NCI-H1436 treated with DMSO at 0.1 percent for 48 hours (cell line): ENCODE results near the gene RSPH4A.
"Not testable (repeated sequence)": the region's sequence is repeated elsewhere in the genome, so short reads cannot be mapped to it uniquely, and the experiment has no call there.

Source experiments
- DNase-seq: peaks from one replicate; lab custom pipeline; 2025; lab: John Stamatoyannopoulos, UW

The RSPH4A gene

DNA sequence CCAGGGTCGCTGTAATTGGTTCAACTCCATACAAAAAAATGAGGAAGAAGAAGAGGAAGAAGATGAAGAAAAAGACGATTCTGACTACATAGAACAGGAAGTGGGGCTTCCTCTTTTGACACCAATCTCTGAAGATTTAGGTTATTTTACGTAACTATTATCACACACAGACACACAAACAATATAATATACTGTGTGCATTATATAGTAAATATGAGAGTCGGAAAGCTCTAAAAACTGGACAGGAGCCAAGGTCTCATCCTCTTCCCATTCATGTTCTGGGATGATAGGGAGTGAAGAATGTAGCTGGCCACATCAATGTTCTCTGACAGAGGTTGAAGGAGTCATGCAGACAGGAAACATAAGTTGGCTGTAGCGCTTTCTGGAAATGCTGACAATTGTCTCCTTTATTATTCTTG, 13.3 kb downstream of the RSPH4A start:
- DNase-seq, result no peak

DNA sequence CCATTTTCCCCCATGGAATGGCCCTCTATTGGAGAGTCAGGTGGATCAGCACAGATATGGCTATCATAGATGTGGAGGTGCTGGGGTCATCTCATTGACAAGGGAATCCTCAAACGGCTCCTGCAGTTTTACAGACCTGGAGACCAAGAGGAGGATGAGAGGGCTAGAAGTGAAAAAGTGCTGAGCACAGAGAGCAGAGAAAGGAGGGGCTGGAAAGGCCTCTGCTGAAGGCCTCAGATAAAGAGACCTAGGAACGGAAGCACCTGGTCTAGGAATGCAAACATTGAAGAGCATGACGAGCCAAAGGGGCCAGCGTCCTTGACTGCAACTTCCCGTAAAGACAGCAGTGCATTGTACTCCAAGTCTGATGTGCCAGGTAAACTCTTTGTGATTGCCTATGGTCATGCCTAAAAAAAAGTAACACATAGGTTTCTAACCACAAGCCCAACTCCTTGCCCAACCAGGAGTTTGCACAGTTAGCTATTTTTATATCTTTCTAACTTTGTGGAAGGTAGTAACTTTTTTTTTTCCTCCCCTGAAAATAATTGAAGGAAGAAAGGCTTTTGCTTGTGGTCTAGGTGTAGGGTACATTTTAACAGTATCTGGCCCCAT, 15.2 kb downstream of the RSPH4A start:
- DNase-seq, result no peak

DNA sequence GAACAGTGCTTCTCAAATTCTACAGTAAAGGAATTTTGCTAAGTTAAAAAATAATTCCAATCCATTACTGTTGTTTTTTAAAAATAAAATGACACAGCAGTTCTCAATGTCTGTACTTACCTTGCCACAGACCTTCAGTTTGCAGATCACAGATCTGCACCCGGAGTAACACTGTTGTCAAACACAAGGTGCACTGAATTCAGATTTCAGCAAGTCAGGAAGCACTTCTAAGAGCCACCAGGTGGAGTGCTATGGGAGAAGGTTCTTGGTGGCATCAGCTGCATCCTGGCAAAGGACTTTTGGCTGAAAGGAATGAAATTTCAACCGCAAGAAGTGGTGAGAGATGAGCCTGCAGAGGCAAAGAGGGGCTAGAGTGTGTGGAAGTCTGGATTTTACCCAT, 17.4 kb downstream of the RSPH4A start:
- DNase-seq, result no peak

DNA sequence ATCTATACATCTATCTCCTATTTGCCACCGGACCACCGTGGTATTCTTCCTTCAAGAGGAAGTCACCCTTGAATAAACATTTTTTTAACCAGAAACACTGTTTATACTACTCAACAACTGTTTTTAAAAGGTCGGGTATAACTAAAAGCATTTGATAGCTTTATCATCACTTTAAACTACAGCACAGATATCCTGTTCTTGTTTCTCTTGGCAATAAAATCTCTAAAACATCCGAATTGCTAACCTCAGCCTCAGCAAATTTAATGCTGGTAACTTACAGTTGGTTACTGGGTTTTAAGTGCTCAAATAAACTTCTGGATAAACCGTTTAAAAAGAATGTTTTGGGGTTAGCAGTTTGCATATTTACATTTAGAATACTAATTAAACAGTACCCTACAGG, 31.9 kb downstream of the RSPH4A start:
- no peak for DNase-seq

DNA sequence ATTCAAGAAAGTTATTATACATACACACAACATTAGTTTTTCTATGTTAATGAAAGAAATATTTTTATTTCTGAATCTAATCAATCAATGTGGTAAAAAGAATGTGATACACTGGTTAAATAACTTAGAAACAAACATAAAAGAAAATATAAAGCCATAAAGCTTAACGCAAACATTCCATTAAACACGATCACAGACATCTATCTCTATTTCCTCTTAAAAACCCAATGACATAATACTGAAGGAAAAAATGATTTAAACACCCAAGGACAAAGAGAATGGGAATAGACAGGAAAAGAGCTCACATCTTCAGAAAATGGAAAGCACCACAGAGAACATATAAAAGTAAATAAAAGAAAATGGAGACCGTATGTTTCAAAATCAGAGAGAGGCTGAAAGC, 32.9 kb downstream of the RSPH4A start:
- DNase-seq, result no peak

DNA sequence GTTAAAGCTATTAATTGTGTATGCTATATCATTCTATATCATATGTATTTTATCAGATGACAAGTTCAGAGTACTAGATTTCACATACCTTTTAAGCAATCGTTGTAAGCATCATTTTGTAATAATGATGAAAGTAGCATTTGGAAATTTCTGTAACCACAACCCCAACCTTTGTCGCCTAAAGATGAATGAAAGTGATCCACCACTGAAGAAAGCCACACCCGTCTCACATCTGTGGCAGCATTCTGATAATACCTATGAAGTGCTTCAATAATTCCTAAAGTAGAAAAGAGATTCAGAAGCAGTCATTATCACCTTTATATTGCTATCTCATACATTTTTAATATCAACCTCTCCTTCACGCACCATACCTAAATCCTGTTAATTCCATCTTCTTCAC, 35.6 kb downstream of the RSPH4A start:
- no peak for DNase-seq

DNA sequence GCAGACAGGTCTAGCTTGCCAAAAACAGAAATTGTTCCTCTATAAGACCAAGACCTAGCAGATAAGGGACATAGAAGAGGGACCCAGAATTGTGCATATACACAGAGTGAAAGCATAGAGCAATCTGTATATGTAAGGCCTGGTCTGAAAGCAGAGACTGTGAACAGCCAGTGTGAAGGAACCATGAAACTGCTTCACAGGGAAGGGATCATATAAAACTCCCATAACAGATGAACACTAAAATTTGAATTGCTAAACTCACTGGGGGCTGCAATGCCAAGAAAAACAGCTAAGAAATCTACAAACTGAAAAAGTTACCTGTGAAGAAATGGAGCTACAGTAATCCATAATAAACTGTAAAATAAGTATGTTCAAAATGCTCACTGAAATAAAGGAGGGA, 45.3 kb downstream of the RSPH4A start:
- DNase-seq, result no peak

DNA sequence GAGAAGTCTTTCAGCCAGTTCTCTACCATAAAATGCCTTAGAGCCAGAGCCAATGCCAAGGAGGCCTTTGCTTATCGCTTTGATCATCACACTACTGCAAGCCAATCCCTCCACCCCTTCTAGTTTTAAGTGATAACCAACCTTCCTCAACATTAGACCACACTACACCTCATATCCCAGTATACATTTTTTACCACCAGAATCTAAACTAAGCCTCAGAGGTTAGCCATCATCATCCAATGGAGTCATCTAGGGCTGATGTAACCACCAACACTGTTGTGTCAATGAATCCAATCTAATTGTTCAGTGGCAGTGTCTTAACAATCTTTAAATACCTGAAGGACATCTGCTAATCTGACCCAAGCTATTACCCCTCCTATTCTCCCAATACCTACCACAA, 45.9 kb downstream of the RSPH4A start:
- DNase-seq, result no peak

DNA sequence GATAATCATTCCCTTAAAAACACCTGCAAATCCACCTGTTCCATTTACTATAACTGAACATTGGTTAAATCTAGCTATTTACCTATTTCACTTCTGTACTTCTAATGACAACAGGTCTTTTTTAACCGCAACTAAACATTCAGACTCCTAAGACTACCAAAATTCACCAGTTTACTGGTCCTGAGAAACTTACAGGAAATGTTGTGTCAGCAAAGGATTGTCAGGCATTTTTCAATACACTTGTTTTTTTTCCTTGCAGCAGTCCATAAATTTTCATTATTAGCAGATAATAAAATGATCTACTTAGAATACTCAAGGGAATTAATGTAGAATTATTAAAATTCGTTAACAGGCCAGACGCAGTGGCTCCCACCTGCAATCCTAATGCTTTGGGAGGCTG, 47.0 kb downstream of the RSPH4A start:
- no peak for DNase-seq

DNA sequence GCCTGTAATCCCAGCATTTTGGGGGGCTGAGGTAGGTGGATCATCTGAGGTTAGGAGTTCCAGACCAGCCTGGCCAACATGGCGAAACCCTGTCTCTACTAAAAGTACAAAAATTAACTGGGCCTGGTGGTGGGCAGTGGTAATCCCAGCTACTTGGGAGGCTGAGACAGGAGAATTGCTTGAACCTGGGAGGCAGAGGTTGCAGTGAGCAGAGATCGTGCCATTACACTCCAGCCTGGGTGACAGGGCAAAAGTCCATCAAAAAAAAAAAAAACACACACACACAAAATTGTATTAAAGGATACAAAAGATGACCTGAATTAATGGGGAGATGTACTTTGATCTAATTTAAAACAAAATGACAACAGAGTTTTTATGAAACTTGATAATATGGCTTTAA, 47.9 kb downstream of the RSPH4A start:
- DNase-seq, result not testable (repeated sequence)

DNA sequence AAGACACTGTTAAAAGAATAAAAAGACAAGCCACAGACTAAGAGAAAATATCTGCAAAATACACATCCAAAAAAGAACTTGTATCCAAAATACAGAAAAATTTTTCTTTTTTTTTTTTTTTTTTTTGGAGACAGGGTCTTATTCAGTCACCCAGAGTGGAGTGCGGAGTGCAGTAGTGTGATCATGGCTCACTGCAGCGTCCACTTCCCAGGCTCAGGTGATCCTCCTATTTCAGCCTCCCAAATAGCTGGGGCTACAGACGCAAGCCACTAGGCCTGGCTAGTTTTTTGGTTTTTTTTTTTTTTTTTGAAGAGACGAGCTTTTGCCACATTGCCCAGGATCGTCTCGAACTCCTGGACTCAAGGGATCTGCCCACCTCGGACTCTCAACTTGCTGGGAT, 49.2 kb downstream of the RSPH4A start:
- no peak for DNase-seq

DNA sequence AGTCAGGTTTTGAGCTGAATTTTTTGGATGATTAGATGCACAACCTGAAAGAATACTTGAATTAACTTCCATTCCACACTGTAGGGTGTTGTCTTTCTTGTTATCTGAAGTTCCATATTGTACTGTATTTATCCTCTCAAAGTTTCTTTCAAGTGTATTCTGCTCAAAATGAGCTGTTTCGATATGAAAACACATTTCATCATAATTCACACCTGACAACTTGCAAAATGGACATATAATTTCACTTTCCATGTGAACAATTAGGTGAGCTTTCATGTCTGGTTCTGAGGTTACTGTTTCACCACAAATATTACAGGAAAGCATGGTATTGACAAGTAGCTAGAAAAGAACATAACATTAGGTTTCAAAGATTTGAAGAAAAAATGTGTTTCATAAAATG, 50.6 kb downstream of the RSPH4A start:
- DNase-seq, result no peak

DNA sequence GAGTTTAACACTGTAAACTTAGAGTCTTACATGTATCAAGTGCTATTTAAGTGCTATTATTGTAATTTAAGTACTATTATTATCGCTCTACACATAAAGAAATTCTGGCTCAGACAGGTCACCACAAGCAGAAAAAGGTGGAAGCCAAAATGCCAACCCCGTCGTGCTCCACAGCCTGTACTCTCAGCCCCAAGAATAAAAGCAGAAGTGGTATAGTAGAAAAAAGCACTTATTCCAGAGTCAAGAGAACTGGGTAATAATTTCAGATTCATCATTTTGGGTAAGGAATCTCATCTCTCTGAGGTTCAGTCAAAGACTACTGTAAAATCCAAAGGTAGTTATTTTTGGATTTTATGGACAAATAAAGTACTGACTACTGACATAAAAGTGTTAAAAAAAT, 51.3 kb downstream of the RSPH4A start:
- no peak for DNase-seq

DNA sequence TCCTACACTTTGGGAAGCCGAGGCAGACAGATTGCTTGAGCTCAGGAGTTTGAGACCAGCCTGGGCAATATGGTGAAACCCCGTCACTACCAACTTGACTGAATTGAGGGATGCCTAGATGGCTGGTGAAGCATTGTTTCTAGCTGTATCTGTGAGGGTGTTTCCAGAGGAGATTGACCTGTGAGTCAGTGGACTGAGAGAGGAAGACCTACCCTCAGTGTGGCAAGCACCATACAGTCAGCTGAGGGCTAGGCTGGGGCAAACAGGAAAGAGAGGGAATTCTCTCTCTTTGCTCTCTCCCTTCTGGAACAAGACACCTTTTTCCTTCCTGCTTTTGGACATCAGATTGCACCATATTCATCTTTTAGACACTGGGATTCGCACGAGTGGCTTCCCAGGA, 56.0 kb downstream of the RSPH4A start:
- no peak for DNase-seq

DNA sequence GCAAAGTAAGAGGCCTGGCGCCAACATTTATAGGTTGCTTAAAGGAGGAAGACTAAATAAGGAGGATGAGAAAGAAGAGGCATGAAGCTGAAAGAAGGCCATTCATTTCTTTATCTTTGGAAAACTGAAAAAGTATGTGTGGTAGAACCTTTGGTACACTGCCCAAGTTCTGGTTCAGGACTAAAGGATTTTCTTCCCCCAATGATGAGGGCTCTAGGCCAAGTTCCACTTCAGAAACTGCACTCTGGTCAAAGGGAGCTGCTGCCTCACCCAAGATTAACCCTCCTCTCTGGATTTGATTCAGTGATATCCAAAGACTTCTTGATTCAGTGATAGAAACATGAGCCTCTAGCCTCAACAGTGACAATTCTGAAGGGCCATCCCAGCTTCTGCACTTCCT, 59.7 kb downstream of the RSPH4A start:
- DNase-seq, result no peak

DNA sequence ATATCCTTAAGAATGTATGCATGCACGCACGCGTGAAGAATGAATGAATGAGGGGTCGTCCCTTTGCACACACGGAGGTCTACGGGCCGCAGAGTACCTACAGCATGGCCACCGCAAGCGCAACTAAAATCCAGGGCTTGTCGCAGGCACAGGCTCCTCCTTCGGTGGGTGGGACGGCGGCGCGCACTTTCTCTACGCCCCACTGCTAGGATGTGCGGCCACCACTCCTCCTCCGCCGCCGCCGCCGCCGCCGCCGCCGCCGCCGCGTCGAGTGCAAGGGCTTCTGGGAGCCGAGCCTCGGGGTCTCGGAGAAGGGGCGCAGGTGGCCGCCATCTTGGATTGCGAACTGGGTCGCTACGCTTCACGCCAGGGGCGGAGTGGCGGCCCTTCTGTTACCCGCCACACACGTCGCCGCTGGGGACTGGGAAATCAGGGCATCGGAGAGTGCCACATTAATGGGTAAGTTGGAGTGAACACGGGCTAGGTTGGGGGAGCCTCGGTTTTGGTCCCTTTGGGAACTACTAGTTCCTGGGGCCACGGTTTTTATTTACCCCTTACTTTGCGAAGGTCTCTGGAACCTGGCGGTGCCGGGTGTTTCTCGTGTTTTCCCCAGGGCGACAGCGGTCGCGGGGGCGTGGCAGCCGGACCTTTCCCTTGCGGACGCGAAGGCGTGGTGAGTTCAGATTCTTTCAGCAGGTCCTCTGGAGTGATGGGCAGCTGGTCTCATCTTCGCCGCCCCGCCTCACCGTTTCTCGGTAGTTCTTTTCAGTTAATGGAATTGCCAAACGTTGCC, 64.8 kb downstream of the RSPH4A start, which contains the start of gene KPNA5:
KPNA5 (plus strand) TSS at position 332 of the 793 bp plus-strand sequence; CDS start at position 456, 124 bp downstream.
- DNase-seq, result peak; percentile 56

DNA sequence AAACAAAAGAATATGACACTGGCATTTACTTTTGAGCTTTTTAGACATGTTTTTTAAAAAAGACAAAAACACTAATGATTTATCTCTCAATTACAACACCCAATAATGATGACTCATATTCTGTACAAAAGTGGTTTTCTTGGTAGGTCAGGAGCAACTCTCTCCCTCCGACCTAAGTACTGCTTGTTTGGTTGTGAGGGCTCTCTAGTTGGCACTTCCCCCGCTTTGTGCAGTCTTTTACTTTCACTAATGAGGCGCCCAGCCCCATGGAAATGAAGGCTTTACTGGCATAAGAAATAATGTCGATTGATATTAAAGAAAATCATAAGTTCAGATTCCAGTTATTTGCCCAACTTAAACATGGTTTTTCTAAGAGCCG, 66.0 kb downstream of the RSPH4A start:
- DNase-seq, result peak; percentile 10
